HL-60 (cell line): ENCODE measurements around the gene SUMO4.

ENCODE experiments used
- DNase-seq, 2 experiments: peaks; one replicate each; pipeline ENCODE4 v3.0.0-alpha.2; 2010 to 2020; ENCODE audit warnings: low read depth in 1 of 2, low spot score in 1 of 2
- H3K27ac ChIP-seq: fragments of 250-450 bp; sonication (Bioruptor Pico); replicated peaks from 2 replicates; pipeline ENCODE4 v1.5.1; 2020; ENCODE audit warnings: mild to moderate bottlenecking, moderate library complexity
- H3K27me3 ChIP-seq: fragments of 250-450 bp; sonication (Bioruptor Pico); 2 replicates; pipeline ENCODE4 v1.5.1; 2021; ENCODE audit warnings: mild to moderate bottlenecking, moderate library complexity; ENCODE audit not compliant: insufficient read depth, poor library complexity, severe bottlenecking
- H3K4me3 ChIP-seq: replicated peaks from 2 replicates; pipeline ENCODE4 v1.5.1; 2011; ENCODE audit warnings: mild to moderate bottlenecking, control low read depth, low read length; ENCODE audit not compliant: insufficient read depth
- CTCF ChIP-seq: IDR thresholded peaks from one replicate; pipeline ENCODE4 v1.5.1; 2011; ENCODE audit warnings: low read length, control low read depth, inconsistent platforms; ENCODE audit not compliant: insufficient read depth
- GABPA ChIP-seq: IDR thresholded peaks from 2 replicates; pipeline ENCODE4 v1.6.1; 2012; ENCODE audit warnings: low read depth
- POLR2AphosphoS5 ChIP-seq: IDR thresholded peaks from 2 replicates; pipeline ENCODE4 v1.6.1; 2012; ENCODE audit warnings: low read depth
- REST ChIP-seq: IDR thresholded peaks from 2 replicates; pipeline ENCODE4 v1.6.1; 2012; ENCODE audit warnings: low read depth; ENCODE audit not compliant: insufficient replicate concordance
- SPI1 ChIP-seq: IDR thresholded peaks from 2 replicates; pipeline ENCODE4 v1.6.1; 2012; ENCODE audit warnings: low read depth, mild to moderate bottlenecking, borderline replicate concordance

The SUMO4 gene

GRCh38 chr6:149379977-149380376 lies 20.1 kb upstream of the SUMO4 start:
- DNase-seq: no peak
- no peak for TF ChIP-seq CTCF
- TF ChIP-seq GABPA: no peak
- no peak for TF ChIP-seq POLR2AphosphoS5
- TF ChIP-seq REST: no peak
- Histone ChIP-seq H3K4me3 (no peak overlapping the region), H3K27ac (no peak overlapping the region), H3K27me3 (no peaks in the 10 kb centered on the region)

GRCh38 chr6:149380523-149380922 lies 19.5 kb upstream of the SUMO4 start:
- no peak overlapping the region for H3K27ac ChIP-seq
- no peaks in the 10 kb centered on the region for H3K27me3 ChIP-seq
- H3K4me3 ChIP-seq: no peak overlapping the region
- no peak for DNase-seq
- TF ChIP-seq SPI1 (no peak), REST (no peak), POLR2AphosphoS5 (no peak), CTCF (no peak), GABPA (no peak)

DNA sequence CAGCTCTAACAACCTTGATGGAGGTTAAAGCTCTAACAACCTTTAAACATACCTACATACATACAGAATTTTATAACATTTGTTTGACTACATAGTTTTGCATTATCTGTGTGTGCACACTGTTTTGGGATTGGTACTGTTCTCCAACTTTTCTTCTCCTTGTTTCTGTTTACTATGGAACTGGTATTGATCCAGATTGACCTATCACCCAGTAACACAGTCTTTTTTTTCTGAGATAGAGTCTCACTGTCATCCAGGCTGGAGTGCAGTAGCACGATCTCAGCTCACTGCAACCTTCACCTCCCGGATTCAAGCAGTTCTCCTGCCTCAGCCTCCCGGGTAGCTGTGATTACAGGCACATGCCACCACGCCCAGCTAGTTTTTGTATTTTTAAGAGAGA lies 16.7 kb upstream of the SUMO4 start:
- Histone ChIP-seq H3K27me3 (no peaks in the 10 kb centered on the region), H3K4me3 (no peak overlapping the region), H3K27ac (no peak overlapping the region)
- no peak for TF ChIP-seq CTCF
- no peak for TF ChIP-seq POLR2AphosphoS5
- TF ChIP-seq SPI1: no peak
- TF ChIP-seq GABPA: no peak
- no peak for TF ChIP-seq REST
- DNase-seq: no peak
